GM19372 (cell line): ENCODE measurements around the gene SRL.
"Not testable (repeated sequence)": the region's sequence is repeated elsewhere in the genome, so short reads cannot be mapped to it uniquely, and the experiment has no call there.

Experiments
- ATAC-seq: cut with Tn5 transposase; IDR thresholded peaks from one replicate; pipeline ENCODE4 v1.9.1; 2021; ENCODE audit warnings: mild to moderate bottlenecking, low read depth, moderate library complexity; ENCODE audit not compliant: unreplicated experiment

The SRL gene

DNA sequence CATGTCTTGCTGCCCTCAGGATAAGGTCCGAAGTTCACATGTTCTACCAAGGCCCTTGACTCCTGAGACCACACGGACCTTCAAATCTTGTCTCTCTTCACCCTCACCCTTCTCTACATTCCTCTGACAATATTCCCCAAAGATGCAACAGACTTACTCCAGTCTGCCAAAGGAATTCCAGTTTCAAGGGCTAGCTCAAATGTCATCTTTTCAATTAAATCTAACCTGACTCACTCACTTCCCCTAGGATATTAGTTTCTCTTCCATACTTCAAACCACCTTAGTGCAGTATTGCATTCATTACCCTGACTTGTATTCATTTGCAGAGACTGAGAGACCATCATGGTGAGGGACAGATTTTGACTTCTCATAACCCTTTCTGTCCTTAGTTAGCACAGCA lies 66.0 kb downstream of the SRL start:
- ATAC-seq, result no peak

DNA sequence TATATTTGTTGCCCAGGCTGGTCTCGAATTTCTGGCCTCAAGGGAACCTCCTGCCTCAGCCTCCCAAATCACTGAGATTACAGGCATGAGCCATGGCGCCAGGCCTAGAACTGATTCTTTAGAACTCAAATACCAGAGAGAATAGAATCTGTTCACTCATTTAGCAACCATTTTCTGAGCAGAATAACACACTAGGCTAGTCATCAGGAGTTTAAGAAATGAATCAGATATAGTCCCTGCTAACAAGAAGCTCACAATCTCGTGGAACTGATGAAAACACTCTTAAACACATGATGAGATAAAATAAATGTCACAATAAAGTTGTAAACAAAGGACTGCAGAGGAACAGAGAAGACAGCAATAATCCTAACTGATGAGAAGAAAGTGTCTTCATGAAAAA lies 69.8 kb downstream of the SRL start:
- no peak for ATAC-seq

DNA sequence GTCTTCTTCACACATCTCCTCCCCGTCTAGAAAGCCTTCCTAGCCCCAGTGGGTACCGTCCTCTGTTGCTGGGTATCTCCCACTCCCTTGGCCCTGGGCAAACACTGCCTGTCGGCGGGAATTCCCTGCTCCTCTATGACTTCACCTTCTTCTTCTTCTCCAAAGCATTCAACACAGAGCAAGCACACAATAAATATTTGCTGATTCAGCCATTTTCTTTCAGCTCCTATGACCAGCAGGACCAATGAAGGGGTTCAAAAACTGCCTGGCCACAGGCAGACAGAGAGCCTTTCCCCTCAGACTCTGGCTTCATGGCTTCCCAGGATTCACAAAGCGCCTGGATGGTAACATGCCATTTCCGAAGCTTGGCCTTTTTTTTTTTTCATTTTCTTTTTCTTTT lies 72.5 kb downstream of the SRL start:
- no peak for ATAC-seq

DNA sequence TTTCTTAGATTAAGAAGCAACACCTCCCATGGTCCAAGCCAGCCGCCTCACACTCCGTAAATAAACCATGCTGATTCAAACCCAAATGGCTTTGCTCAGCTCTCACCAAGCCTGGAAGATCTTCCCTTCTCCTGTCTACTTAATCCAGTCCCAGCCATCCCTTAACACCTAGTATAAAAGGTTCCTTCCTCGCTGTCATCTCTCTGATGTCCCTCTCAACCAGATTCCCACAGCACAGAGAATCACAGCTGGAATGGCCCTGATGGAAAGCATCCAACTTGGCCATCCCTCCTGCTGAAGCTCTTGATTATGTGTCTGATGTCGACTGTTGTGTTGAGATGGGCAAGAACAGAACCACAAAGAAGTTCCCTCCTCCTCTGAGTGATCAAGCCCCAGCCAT lies 75.1 kb downstream of the SRL start:
- ATAC-seq, result no peak

DNA sequence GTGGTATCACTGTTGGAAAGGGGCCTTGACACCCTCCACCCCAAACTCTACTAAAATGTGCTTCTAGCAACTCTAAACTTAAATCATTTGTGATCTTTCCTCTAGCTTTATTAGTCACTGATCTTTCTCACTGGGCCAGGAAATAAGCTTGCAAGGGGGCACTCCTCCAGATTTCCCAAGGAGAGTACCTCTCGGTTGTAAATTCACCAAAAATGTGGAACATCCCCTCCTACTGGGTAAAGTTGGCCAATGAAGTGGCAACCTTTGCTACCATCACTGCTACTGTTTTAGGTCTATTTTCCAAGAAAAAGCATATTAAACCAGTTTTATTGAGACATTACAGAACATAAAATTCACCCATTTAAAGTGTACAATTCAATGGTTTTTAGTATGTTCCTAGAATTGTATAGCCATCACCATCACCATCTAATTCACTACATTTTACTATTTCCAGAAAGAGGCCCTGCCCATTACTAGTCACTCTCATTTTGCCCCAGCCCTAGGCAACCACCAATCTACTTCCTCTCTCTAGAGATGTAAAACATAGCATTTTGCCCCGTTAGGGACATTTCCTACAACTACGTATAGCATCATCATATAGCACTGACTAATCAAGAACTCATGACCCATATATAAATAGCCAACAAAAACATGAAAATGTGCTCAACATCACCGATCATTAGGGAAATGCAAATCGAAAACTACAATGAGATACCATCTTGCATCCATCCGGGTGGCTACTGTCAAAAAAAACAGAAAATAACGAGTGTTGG lies 81.0 kb downstream of the SRL start:
- no peak for ATAC-seq

DNA sequence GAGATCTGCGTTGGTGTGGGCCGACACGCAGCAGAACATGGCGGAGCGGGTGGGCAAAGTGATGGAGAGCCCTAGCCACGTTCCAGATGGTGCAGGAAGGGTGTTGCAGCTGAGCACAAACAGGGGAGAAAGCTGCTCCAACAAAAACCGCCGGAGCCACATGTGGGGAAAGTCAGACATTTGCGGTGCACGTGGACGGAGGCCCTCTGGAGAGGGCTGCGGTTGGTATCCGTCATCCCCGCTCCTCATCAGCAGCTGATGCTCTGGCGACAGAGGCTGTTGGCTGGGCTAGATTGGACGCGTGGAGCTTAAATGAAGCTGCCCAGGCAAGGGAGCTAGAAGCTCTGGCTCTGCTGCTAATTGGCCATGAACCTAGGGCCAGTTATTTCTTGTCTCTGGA lies 82.2 kb downstream of the SRL start:
- ATAC-seq, result no peak

DNA sequence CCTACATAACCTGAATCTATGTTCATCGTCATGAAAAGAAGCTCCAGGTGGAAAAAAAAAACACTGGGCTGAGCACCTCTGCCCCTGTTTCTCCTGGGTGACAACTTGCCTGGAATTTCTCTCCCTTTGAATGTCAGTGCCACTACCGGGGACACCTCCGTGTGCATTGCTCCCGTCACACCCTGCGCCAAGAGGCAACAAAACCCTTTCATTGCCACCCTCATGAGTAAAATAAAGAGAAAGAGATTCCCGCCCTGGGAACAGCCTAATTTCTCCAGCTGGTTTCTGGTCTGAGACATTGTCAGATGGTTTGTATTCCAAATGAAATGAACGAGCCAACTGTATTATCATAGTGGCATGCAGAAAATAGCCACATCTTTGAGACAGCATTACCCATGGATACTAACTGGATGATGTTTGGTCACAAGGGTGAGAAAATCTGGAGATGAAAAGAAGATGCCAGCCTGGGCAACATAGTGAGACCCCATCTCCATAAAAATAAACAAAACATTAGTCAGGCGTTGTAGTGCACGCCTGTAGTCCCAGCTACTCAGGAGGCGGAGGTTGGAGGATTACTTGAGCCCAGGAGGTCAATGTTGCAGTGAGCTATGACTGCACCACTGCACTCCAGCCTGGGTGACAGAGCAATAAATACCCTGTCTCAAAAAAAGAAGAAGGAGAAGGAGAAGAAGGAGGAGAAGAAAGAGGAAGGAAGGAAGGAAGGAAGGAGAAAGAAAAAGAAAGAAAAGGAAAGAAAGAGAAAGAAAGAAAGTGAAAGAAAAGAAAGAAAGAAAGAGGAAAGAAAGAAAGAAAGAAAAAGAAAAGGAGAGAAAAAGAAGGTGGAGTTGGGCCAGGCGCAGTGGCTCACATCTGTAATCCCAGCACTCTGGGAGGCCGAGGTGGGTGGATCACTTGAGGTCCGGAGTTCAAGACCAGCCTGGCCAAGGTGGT lies 83.5 kb downstream of the SRL start:
- ATAC-seq, result no peak

DNA sequence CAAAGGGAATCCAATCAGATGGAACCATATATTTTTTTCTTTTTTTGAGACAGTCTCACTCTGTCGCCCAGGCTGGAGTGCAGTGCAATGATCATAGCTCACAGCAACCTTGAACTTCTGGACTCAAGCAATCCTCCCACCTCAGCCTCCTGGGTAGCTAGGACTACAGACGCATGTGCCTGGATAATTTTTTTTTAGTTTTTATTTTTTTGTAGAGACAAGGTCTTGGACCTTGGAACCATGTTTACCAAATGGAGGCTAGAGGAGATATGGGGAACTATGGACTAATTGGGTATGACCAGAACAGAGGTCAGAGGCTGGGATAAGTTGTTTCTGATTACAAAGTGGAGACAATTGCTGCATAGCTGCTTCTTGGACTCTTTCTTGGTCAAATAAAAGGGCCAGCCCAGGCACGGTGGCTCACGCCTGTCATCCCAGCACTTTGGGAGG lies 84.5 kb downstream of the SRL start:
- no peak for ATAC-seq

DNA sequence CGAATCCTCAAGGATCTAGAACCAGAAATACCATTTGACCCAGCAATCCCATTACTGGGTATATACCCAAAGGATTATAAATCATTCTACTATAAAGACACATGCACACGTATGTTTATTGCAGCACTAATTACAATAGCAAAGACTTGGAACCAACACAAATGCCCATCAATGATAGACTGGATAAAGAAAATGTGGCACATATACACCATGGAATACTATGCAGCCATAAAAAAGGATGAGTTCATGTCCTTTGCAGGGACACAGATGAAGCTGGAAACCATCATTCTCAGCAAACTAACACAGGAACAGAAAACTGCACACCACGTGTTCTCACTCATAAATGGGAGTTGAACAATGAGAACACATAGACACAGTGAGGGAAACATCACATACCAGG lies 85.4 kb downstream of the SRL start:
- ATAC-seq, result not testable (repeated sequence)

DNA sequence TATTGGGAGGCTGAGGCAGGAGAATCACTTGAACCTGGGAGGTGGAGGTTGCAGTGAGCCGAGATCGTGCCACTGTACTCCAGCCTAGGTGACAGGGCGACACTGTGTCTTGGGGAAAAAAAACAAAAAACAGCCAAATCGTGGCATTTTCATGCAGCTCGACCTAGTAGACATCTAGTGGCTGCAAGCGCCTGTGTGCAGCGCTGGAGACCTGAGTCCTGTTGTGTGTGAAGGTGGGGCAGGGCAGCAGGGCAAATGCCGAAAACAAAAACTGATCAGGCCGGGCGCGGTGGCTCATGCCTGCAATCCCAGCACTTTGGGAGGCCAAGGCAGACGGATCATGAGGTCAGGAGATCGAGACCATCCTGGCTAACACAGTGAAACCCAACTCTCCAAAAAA lies 88.5 kb downstream of the SRL start:
- not testable (repeated sequence) for ATAC-seq

DNA sequence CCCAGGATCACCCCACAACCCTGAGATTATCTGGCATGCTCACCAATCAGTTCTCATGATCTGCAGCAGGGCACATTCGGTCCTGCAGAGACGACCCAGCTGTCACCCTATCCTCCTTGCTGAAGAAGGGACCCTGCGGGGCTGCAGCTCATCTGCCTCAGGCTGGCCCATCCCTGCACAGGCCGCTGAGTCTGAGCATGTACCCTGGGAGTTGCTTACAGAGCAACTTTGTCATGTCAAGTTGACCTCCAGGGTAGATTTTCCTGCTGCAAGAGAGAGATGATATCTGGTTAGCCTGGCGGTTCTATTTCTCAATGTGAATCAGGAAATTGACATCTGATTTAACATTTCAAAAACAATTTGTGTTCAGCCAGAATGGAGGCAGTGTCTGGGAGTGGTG lies 89.6 kb downstream of the SRL start:
- ATAC-seq, result no peak

DNA sequence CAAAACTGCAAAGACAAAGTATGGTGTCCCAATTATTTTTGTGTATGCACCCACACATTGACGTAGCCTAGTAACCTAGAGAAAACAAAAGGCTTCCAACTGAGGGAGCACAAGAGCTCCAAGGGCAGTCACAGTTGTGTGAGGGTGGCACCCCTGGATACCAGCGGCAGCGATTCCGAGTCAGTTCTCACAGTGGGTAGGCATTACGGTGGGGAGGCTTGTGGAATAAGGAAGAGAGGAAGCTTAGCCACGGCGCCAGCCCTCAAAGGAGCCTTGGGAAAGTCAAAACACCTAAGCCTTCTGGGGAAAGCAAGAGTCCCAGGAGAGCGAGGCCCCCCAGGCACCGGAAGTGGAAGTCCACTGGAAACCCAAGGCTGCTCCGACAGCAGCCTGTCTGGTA lies 94.6 kb downstream of the SRL start:
- no peak for ATAC-seq

DNA sequence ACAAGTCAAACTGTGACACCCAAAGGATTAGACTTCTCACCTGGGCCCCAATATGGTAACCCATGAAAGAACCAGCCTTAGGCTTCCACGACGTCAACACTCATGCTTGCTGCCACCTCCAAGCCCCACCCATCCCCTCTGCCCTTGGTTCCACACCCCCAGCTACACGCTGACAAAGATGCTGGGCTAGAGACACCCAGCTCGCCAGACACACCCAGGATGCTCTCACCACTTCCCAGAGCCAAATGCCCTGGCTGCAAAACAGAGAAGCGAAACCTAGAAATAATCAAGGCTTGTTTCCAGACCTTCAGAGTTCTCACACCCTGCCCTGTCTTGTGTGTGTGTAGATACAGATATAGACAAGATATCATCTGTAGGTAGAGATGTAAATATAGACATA lies 99.6 kb downstream of the SRL start:
- ATAC-seq, result no peak

DNA sequence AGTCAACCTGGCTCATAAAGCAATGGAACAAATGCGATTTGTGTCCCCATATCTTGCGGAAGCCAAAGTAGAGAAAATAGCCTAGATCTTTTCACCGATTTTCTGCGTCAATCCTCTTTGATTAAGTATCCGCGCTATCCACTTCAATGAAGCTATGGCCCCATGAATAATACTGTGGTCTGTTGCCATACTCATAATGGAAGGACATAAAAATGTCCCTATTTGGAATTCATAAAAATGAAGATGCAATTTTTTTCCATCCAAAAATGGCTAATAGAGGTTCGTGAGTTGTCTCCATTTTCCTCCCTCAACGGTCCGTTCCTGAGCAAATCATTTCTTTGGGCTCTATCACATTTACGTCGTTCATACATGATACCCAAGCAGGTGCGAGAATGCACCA lies 100.3 kb downstream of the SRL start:
- ATAC-seq, result no peak

DNA sequence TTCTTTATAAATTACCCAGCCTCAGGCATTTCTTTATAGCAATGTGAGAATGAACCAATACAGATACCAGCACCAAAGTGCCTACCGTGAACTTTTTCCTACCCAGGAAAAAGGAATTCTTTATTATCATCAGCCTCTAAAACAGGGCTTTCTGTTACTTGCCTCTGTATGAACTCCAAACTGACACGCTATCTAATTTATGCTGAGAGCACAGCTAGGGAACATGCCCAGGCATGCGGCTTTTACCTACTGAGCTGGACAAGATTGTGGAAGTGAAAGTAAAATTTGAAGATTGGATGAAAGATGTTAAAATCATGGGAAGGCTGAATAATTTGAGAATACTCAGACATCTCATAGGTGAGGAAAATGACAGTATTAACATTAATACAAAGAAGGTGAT lies 101.2 kb downstream of the SRL start:
- ATAC-seq, result no peak

DNA sequence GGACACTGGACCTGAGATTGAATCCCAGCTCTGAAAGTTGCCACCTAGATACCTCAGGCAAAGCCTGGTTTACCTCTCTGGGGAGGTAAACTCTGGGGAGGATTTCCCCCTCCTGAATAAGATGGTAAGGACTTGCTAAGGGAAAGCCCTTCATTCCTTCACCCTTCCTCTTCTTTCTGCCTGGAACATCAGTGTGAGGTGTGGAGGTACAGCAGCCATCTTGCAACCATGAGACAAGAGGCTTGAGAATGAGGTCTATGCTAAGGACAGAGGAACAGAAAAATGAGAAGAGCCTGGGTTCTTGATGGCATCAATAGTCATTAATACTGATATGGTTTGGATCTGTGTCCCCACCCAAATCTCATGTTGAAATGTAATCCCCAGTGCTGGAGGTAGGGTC lies 101.9 kb downstream of the SRL start:
- ATAC-seq, result no peak
